Esophagus muscularis mucosa (tissue), 3 donors: ENCODE results near the gene LAMP2.

Experiments
- CTCF ChIP-seq, 3 experiments: fragments of 200-600 bp in 2 of 3; fragments of 450-650 bp in 1 of 3; sonication (generic) in 2 of 3; IDR thresholded peaks; one replicate each; pipeline ENCODE4 v1.5.1; 2017 to 2019; ENCODE audit warnings: antibody characterized with exemption in 3 of 3, mild to moderate bottlenecking in 2 of 3, moderate library complexity in 1 of 3
- EP300 ChIP-seq: sonication (generic); formaldehyde crosslinking; IDR thresholded peaks from one replicate; pipeline ENCODE4 v1.6.1; 2017; ENCODE audit warnings: antibody characterized with exemption

GRCh38 chrX:120512627-120513026 is 43.5 kb upstream of the LAMP2 start:
- no peak for TF ChIP-seq CTCF (IDR thresholded peaks at IDR 0.05)
- TF ChIP-seq EP300: no peak
